GM19351 (cell line): Measurements from ENCODE around the gene PROX2.

Experiments
- ATAC-seq: cut with Tn5 transposase; IDR thresholded peaks from one replicate; pipeline ENCODE4 v1.9.1; 2021; ENCODE audit warnings: mild to moderate bottlenecking, moderate library complexity; ENCODE audit not compliant: unreplicated experiment

Gene PROX2

GRCh38 chr14:74875941-74876913 is at the start of gene PROX2:
Gene PROX2, minus strand, starts transcription at chr14:74876145. Its CDS starts 12,311 bp downstream, at chr14:74863834.
- ATAC-seq, result no peak

GRCh38 chr14:74924061-74924460 is 48.1 kb upstream of the PROX2 start:
- no peak for ATAC-seq

DNA sequence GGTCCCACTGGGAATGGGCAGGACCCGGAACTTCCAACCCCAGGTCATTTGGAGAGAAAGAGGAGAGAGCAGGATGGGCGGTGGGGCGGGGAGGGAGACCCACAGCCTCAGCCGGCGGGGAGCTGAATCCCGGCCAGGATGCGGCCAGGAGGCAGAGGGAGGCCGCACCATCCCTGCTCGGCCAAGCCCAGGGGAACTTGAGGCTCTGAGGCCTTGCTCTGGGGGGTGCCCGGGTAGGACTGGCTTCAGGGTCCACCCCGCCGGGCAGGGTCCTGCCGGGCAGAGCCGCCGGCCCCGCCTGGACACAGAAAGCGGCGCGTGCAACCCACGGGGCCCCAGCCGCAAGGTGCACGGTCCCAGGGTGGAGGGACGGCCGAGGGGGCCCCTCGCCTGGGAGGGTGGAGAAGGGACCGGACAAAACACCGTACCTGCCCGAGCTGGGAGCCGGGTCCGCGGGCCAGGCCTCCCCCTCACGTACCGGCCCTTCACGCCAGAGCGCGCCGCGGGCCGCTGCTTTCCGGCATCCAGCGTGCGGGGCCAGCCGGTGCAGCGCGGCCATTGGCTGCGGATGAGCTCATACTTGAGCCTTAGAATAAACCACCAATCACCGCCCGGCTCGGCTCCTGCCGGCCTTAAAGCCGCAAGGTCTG is 46.9 kb upstream of the PROX2 start, which contains the start of gene RPS6KL1:
Gene RPS6KL1, minus strand, starts transcription at position 509 of the 650 bp plus-strand sequence. CDS start 1,719 bp downstream, outside the sequence.
- ATAC-seq, result peak; percentile 94

DNA sequence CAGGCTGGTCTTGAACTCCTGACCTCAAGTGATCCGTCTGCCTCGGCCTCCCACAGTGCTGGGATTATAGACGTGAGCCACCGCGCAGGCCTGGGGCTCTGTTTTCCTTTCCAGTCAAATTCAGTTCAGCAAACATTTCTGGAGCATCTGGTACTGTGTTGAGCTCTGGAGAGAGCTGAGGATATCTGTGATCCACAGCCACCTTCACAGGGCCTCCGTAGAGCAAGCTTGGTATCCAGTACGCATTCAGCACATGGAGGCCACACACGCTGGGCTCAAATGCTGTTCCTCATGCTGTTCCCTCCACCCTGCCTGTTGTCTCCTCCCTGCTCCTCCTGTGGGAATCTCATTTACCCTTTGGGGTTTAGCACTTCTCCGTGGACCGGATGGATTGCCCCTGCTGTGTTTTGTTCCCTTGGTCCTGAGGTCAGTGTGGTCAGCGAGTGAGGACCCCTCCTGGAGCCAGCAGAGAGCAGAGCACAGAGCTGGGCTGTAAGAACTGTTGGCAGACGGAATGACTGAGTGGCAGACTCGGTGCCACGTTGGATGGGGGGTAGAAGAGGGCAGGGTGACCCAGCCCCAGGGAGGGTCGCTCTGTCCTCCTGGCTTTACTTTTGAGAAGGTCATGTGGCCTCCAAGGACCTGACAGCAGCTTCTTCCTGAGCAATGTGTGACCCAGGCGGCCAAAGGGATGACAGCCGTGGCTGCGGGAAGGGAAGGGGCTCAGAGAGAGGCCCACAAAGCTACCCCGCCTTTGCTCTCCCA is 46.2 kb upstream of the PROX2 start:
- no peak for ATAC-seq

- no peak for ATAC-seq
These were observed 45.2 kb upstream of the PROX2 start for GRCh38 chr14:74921053-74921620.

DNA sequence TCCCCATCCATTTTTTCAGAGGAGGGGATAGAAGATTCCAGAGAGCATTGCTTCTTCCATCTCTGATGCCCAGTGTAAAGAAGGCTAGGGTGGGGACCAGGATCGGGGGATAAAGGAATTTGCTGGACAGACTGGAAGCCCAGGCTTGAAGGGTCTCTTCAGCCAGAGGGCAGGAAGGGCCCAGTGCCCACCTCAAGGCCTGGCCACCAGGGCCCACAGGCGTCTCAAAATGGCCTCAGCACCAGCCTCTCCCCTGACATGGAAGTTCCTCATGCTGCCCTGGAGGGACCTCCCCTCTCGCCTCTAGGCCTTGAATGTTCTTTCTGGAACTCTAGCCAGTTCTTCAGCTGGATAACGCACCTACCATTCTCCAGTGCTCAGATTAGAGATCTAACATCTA is 44.3 kb upstream of the PROX2 start:
- ATAC-seq, result no peak

- ATAC-seq, result no peak
These were observed 43.6 kb upstream of the PROX2 start for GRCh38 chr14:74919421-74920165.

DNA sequence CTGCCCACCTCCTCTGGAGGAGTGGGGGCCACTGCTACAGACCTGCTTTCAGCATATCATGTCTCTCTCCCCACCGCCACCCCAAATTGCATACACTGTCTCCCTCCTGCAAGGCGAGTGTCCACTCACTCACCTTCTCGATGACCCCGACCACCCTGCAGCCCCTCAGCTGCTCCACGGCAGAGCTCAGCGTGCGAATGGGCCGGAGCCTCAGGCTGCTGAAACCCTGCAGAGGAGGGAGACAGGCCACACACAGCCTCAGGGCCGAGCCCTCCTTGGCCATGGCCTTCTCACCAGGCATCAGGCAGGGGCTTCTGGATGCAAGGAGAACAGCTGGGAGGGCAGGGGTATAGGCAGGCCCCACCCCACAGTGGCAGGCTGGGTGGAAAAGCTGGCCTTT is 42.4 kb upstream of the PROX2 start:
- ATAC-seq, result no peak

DNA sequence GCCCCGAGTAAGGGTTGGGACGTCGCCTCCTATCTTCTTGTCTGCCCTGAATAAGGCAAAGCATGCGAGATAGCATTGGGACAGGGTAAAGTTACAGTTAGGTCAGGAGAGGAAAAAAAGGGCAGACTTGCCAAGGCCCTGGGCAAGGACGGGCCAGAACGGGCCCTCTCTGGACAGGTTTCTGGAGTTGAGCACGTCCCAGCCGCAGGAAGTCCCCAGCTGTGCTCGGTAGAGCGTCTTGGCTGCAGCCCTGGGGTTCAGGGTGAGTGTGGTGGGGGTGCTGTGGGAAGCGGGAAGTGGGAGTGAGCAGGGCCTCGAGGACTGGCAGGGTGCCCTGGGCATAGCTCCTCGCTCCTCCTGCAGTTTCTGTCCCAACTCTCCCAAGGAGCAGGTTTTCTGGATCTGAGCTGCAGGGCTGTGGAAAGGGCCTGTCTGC is 41.7 kb upstream of the PROX2 start:
- no peak for ATAC-seq

GRCh38 chr14:74917178-74917543 is 41.2 kb upstream of the PROX2 start:
- ATAC-seq, result no peak

DNA sequence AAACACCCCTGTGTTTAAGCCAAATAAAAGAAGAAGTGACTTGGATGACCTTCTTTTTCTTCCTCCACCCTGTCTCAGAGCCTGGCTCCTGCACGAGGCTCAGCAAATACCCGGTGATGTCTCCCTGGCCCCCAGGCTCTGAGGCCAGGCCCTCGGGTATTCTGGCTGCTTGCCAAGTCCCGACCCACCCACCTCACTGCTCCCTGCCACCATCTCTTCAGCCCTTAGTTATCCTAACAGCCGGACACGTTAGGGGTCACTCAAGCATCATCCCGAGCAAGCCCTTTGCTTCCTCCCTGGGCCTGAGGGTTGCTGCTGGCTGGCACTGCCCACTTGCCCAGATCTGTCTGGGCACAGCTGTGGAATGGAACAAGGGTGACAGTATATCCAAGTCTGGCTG is 39.9 kb upstream of the PROX2 start:
- ATAC-seq, result no peak

DNA sequence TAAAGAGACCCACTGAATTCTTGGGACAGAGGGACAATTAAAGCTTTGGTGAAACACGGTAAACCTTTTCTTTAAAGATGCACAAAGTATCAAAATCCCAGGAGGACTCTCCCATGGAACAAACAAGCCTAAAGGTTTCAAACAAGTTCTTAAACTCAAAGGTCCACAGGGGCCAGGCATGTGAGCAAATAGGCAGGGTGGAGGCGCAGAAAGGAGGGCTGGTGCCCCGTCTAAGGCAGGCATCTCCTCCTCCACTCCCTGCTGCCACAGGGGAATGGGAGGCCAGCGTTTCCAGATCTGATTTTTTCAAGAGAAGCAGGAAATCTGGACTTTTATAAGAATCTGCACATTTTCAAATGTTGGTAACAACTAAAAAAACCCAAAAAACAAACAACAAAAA is 39.5 kb upstream of the PROX2 start:
- no peak for ATAC-seq

DNA sequence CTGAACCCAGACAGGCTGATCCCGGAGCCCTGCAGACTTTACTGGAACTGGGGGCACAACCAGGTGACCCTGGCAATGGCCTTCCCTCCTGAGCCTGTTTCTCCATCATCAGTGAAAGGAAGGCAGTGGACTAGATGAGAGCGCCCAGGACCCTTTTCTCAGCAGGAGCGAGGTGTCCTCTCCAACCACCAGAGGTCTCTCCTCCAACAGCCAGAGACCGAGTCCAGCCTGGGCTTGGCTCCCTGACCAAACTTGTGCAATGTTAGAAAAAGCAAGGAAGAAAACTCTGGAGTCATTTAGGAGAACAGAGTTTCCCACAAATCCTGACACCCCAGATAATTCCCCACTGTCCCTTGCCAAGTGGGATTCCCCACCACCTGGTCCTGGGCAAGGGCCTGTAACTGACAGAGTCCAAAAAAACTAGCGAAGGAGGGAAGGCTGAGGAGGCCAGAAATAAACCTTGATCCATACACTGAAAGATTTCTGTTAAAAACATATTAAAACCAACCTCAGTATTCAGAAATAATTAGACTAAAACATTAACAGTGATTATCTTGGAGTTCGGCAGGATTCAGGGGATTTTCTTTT is 38.1 kb upstream of the PROX2 start:
- no peak for ATAC-seq

GRCh38 chr14:74913393-74913910 is 37.5 kb upstream of the PROX2 start:
- ATAC-seq, result no peak

- ATAC-seq, result no peak
These were observed 36.9 kb upstream of the PROX2 start for GRCh38 chr14:74912801-74913200.

DNA sequence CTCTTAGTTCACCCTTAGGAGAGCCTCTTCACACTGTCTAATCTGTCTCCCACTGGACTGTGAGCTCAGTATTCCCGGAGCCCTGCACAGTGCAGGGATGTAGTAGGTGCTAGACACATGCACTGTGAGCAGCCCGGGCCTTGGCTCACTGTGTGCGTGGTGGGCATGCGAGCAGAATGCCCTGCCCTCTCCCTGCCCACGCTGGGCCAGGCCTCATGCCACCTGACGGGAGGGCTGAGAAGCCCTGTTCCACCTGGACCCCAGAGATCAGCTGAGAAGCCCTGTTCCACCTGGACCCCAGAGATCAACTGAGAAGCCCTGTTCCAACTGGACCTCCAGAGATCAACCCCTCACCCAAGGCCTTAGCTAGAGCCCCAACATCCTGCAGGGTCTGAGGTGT is 36.2 kb upstream of the PROX2 start:
- no peak for ATAC-seq

- ATAC-seq, result no peak
These were observed 35.8 kb upstream of the PROX2 start for GRCh38 chr14:74911704-74912103.

- ATAC-seq, result no peak
These were observed 35.3 kb upstream of the PROX2 start for GRCh38 chr14:74911221-74911620.

DNA sequence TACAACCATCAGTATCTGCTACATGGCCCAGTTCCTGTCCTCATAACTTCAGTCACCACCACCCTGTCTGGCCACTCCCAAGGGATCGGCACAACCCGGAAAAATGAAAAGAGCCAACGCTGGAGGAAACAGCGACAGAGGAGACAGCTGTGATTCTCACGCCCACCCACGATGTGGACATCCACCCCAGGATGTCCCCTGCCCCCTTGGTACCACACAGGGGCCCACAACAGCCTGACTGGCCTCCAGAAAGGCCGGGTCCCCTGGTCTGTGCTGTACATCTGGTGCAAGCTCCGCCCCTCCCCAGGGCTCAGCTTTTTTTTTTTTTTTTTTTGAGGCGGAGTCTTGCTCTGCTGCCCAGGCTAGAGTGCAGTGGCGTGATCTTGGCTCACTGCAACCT is 34.6 kb upstream of the PROX2 start:
- no peak for ATAC-seq

DNA sequence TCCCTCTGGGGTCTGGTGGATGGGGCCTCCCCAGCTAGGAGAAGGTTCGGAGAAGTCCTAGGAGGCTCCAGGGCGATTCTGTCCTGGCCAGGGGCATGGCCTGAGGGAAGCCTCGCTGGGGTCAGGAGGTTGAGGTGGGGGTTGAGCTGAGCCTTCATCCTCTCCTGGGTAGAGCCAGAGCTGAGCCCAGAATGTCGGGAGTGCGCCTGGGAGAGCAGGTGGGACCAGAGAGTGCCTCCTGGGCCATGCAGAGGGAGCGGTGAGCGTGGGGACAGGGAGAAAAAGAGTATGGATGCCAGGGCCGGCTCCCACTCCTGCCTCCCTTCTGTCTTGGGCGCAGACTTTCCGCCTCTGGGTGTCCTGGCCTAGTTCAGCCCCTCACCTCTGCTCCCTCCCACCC is 34.0 kb upstream of the PROX2 start:
- no peak for ATAC-seq
